RWPE2 (cell line): ENCODE data around the gene UBE2Z.

Source experiments
- ATAC-seq: fragments of 200-7000 bp; cut with Tn5 transposase; 3 replicates; pipeline ENCODE4 v1.9.1; 2021; ENCODE audit warnings: low read depth
- DNase-seq: peaks from one replicate; pipeline ENCODE4 v3.0.0-alpha.2; 2020; ENCODE audit warnings: low spot score
- H3K27ac ChIP-seq: fragments of 450-650 bp; 2 replicates; pipeline ENCODE4 v1.5.1; 2017; ENCODE audit warnings: mild to moderate bottlenecking; ENCODE audit not compliant: poor library complexity, severe bottlenecking
- H3K27me3 ChIP-seq: fragments of 250-450 bp; sonication (Bioruptor Pico); 2 replicates; pipeline ENCODE4 v1.5.1; 2021; ENCODE audit warnings: mild to moderate bottlenecking, moderate library complexity; ENCODE audit not compliant: insufficient read depth, poor library complexity, severe bottlenecking
- H3K36me3 ChIP-seq: fragments of 250-450 bp; sonication (Bioruptor Pico); 2 replicates; pipeline ENCODE4 v1.5.1; 2020; ENCODE audit warnings: low read depth, mild to moderate bottlenecking, moderate library complexity
- H3K4me1 ChIP-seq: fragments of 250-450 bp; sonication (Bioruptor Pico); 2 replicates; pipeline ENCODE4 v1.5.1; 2021; ENCODE audit warnings: mild to moderate bottlenecking, moderate library complexity; ENCODE audit not compliant: insufficient read depth, poor library complexity, severe bottlenecking
- H3K4me3 ChIP-seq: fragments of 250-450 bp; sonication (Bioruptor Pico); 2 replicates; pipeline ENCODE4 v1.5.1; 2021; ENCODE audit warnings: mild to moderate bottlenecking, moderate library complexity; ENCODE audit not compliant: severe bottlenecking
- H3K9me3 ChIP-seq: fragments of 250-450 bp; sonication (Bioruptor Pico); 2 replicates; pipeline ENCODE4 v1.5.1; 2021; ENCODE audit warnings: mild to moderate bottlenecking, moderate library complexity; ENCODE audit not compliant: severe bottlenecking
- CTCF ChIP-seq: fragments of 450-650 bp; IDR thresholded peaks from one replicate; pipeline ENCODE4 v1.5.1; 2017; ENCODE audit warnings: mild to moderate bottlenecking, moderate library complexity; ENCODE audit not compliant: poor library complexity, severe bottlenecking

The UBE2Z gene

GRCh38 chr17:48925251-48925990, 17.2 kb downstream of the UBE2Z start:
- no peaks in the 10 kb centered on the region for H3K27me3 ChIP-seq
- H3K27ac ChIP-seq, result no peak overlapping the region
- H3K4me1 ChIP-seq, result no peaks in the 10 kb centered on the region
- peaks cover 98% of the 10 kb centered on the region for H3K36me3 ChIP-seq
- DNase-seq (no peak), ATAC-seq (no peak)
- TF ChIP-seq CTCF, result no peak
- no peak overlapping the region for H3K4me3 ChIP-seq
- H3K9me3 ChIP-seq, result no peaks in the 10 kb centered on the region

- no peak for TF ChIP-seq CTCF
- Histone ChIP-seq H3K4me3 (no peak overlapping the region), H3K4me1 (no peaks in the 10 kb centered on the region), H3K27ac (no peak overlapping the region), H3K36me3 (peaks cover 98% of the 10 kb centered on the region), H3K9me3 (no peaks in the 10 kb centered on the region), H3K27me3 (no peaks in the 10 kb centered on the region)
- DNase-seq (no peak), ATAC-seq (no peak)
Observed at GRCh38 chr17:48925991-48926342, 17.8 kb downstream of the UBE2Z start.

- H3K36me3 ChIP-seq, result peaks cover 98% of the 10 kb centered on the region
- no peaks in the 10 kb centered on the region for H3K4me1 ChIP-seq
- no peak for TF ChIP-seq CTCF
- H3K9me3 ChIP-seq, result no peaks in the 10 kb centered on the region
- no peak for ATAC-seq
- no peaks in the 10 kb centered on the region for H3K27me3 ChIP-seq
- no peak overlapping the region for H3K27ac ChIP-seq
- no peak overlapping the region for H3K4me3 ChIP-seq
- no peak for DNase-seq
Observed at GRCh38 chr17:48927978-48928745, 20.0 kb downstream of the UBE2Z start.

GRCh38 chr17:48928876-48929811, 20.9 kb downstream of the UBE2Z start:
- no peak for ATAC-seq
- Histone ChIP-seq H3K9me3 (no peaks in the 10 kb centered on the region), H3K36me3 (peaks cover 98% of the 10 kb centered on the region), H3K27ac (peak overlapping the region; percentile 6), H3K4me3 (no peak overlapping the region), H3K27me3 (no peaks in the 10 kb centered on the region), H3K4me1 (no peaks in the 10 kb centered on the region)
- no peak for DNase-seq
- TF ChIP-seq CTCF, result no peak
